Memory B cell (primary cell): ENCODE data around the gene THUMPD2.
"Not testable (repeated sequence)": the region's sequence is repeated elsewhere in the genome, so short reads cannot be mapped to it uniquely, and the experiment has no call there.

Experiments
- ATAC-seq: fragments of 150-1000 bp; cut with Tn5 transposase; 2 replicates; pipeline ENCODE4 v1.10.0; 2021; ENCODE audit warnings: low read depth, mild to moderate bottlenecking, moderate library complexity
- DNase-seq, 2 donors: peaks; one replicate each; pipeline ENCODE4 v3.0.0; 2022; ENCODE audit warnings: low spot score in 2 of 2
- H3K27ac Mint-ChIP-seq: one replicate; pipeline ENCODE4 v1.8.0; 2022; ENCODE audit warnings: mild to moderate bottlenecking, moderate library complexity, mixed read lengths
- H3K27me3 Mint-ChIP-seq: one replicate; pipeline ENCODE4 v1.8.0; 2022; ENCODE audit warnings: mixed read lengths
- H3K36me3 Mint-ChIP-seq: one replicate; pipeline ENCODE4 v1.8.0; 2022; ENCODE audit warnings: mild to moderate bottlenecking, mixed read lengths
- H3K4me1 Mint-ChIP-seq: one replicate; pipeline ENCODE4 v1.8.0; 2022; ENCODE audit warnings: mixed read lengths
- H3K4me3 Mint-ChIP-seq: one replicate; pipeline ENCODE4 v1.8.0; 2022; ENCODE audit warnings: mild to moderate bottlenecking, moderate library complexity, mixed read lengths
- H3K9me3 Mint-ChIP-seq: one replicate; pipeline ENCODE4 v1.8.0; 2022; ENCODE audit warnings: mixed read lengths

THUMPD2 gene, protein sequence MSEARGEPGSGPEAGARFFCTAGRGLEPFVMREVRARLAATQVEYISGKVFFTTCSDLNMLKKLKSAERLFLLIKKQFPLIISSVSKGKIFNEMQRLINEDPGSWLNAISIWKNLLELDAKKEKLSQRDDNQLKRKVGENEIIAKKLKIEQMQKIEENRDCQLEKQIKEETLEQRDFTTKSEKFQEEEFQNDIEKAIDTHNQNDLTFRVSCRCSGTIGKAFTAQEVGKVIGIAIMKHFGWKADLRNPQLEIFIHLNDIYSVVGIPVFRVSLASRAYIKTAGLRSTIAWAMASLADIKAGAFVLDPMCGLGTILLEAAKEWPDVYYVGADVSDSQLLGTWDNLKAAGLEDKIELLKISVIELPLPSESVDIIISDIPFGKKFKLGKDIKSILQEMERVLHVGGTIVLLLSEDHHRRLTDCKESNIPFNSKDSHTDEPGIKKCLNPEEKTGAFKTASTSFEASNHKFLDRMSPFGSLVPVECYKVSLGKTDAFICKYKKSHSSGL

DNA sequence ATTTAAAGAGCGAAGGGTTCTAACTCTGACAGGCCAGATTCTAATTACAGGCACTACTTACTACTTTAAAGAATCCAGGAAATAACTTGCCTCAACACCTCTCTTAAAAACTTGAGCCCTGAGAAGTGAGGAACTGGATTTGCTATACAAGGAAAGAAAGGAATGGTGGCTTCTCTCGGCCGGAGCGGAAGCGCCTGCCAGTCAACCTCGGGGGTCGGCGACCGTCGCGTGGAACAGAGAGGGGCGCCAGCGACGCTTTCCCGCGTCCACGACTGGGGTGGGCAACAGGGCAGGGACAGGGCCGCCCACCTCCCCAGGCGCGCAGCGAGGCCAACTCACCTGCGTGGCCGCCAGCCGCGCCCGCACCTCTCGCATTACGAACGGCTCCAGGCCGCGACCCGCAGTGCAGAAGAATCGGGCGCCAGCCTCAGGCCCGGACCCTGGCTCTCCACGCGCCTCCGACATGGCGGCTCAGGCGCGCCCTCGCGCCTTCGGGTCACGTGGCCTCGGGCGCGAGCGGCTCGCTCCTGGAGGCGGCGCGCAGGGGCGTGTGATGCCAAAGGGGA lies at the start of gene THUMPD2:
Gene THUMPD2 (minus strand): TSS at position 484 of the 566 bp plus-strand sequence. CDS start 19 bp downstream, at position 465.
- Mint-ChIP-seq H3K4me3 (peak within 1 kb of the TSS; percentile 97), H3K4me1 (peaks cover 34% of the 10 kb centered on the region), H3K27me3 (no peaks in the 10 kb centered on the region), H3K9me3 (no peaks in the 10 kb centered on the region), H3K27ac (peak within 1 kb of the TSS; percentile 97), H3K36me3 (peaks cover 2% of the 10 kb centered on the region)
- ATAC-seq (peak; percentile 87), DNase-seq (peak; percentile 59 to 60)

- ATAC-seq (no peak), DNase-seq (no peak)
- no peaks in the 10 kb centered on the region for H3K27me3 Mint-ChIP-seq
- no peaks in the 10 kb centered on the region for H3K36me3 Mint-ChIP-seq
- H3K4me3 Mint-ChIP-seq, result no peak overlapping the region
- H3K4me1 Mint-ChIP-seq, result no peaks in the 10 kb centered on the region
- no peak overlapping the region for H3K27ac Mint-ChIP-seq
- peaks cover 2% of the 10 kb centered on the region for H3K9me3 Mint-ChIP-seq
These were observed 42.8 kb upstream of the THUMPD2 start for GRCh38 chr2:39821871-39822270.

- H3K27me3 Mint-ChIP-seq, result peaks cover 18% of the 10 kb centered on the region
- H3K9me3 Mint-ChIP-seq, result peaks cover 4% of the 10 kb centered on the region
- peaks cover 2% of the 10 kb centered on the region for H3K36me3 Mint-ChIP-seq
- no peak for DNase-seq
- no peaks in the 10 kb centered on the region for H3K4me1 Mint-ChIP-seq
- no peak overlapping the region for H3K4me3 Mint-ChIP-seq
- ATAC-seq, result no peak
- no peak overlapping the region for H3K27ac Mint-ChIP-seq
These were observed 37.8 kb upstream of the THUMPD2 start for GRCh38 chr2:39816845-39817244.

- Mint-ChIP-seq H3K27ac (no peak overlapping the region), H3K36me3 (peaks cover 2% of the 10 kb centered on the region), H3K9me3 (peaks cover 4% of the 10 kb centered on the region), H3K4me3 (no peak overlapping the region), H3K27me3 (peaks cover 18% of the 10 kb centered on the region), H3K4me1 (no peaks in the 10 kb centered on the region)
- ATAC-seq, result no peak
- DNase-seq, result no peak
These were observed 37.4 kb upstream of the THUMPD2 start for GRCh38 chr2:39816428-39816827.

DNA sequence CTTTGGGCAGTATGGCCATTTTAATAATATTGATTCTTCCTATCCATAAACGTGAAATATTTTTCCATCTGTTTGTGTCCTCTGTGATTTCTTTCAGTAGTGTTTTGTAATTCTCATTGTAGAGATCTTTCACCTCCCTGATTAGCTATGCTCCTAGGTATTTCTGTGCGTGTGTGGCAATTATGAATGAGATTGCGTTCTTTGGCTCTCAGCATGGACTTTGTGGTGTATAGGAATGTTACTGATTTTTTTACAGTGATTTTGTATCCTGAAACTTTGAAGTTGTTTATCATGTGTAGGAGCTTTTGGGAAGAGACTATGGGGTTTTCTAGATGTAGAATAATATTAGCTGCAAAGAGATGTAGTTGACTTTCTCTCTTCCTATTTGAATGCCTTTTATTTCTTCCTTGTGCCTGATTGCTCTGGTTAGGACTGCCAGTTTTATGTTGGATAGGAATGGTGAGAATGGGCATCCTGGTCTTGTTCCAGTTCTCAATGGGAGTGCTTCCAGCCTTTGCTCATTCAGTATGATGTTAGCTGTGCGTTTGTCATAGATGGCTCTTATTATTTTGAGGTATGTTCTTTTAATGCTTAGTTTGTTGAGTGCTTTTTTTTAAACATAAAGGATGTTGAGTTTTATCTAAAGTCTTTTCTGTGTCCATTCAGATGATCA lies 27.0 kb upstream of the THUMPD2 start:
- H3K4me1 Mint-ChIP-seq, result no peaks in the 10 kb centered on the region
- no peak overlapping the region for H3K4me3 Mint-ChIP-seq
- DNase-seq (no peak), ATAC-seq (no peak)
- H3K9me3 Mint-ChIP-seq, result peaks cover 19% of the 10 kb centered on the region
- peaks cover 2% of the 10 kb centered on the region for H3K27me3 Mint-ChIP-seq
- H3K36me3 Mint-ChIP-seq, result peaks cover 1% of the 10 kb centered on the region
- no peak overlapping the region for H3K27ac Mint-ChIP-seq

DNA sequence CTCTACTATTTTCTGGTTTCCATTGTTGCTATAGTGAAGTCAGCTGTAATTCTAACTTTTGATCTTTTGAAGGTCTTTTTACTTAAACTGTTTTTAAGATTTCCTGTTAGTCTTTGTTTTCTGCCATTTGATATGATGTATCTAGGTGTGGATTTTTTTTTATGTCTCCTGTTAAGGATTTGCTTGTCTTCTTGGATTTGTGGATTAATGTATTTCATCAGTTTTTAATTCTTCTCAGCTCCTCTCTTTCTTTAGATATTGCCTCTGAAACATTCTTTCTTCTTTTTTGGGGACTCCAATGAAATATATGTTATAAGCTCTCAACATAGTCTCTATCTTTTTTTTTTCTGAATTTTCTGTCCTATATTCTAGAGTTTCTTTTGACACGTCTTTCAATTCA lies 24.8 kb upstream of the THUMPD2 start:
- Mint-ChIP-seq H3K27me3 (peaks cover 2% of the 10 kb centered on the region), H3K4me1 (no peaks in the 10 kb centered on the region), H3K9me3 (peaks cover 18% of the 10 kb centered on the region), H3K4me3 (no peak overlapping the region), H3K27ac (no peak overlapping the region), H3K36me3 (no peaks in the 10 kb centered on the region)
- ATAC-seq (no peak), DNase-seq (no peak)

GRCh38 chr2:39800752-39801151 lies 21.7 kb upstream of the THUMPD2 start:
- Mint-ChIP-seq H3K27me3 (peaks cover 2% of the 10 kb centered on the region), H3K4me1 (no peaks in the 10 kb centered on the region), H3K4me3 (no peak overlapping the region), H3K36me3 (no peaks in the 10 kb centered on the region), H3K27ac (no peak overlapping the region), H3K9me3 (peaks cover 8% of the 10 kb centered on the region)
- DNase-seq, result no peak
- ATAC-seq, result no peak

DNA sequence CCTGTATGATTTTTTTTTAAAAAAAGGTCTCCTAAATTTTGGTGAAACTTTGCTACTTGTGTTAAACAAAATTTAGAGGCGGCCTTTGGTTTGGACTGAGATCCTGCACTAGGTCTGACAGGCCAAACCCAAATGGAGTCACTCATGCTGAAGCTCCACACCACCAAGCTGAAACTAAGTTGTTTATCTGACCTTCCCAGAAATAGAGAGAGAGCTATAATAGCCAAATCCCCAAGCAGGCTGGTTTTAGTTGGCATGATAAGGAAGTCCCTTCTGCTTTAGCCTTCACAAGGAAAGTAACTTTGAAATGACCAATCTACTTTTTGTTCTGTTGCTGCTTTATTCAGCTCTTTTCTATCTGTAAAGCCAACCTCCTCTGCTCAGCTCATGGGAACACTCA lies 17.1 kb upstream of the THUMPD2 start:
- no peaks in the 10 kb centered on the region for H3K4me1 Mint-ChIP-seq
- H3K27me3 Mint-ChIP-seq, result no peaks in the 10 kb centered on the region
- ATAC-seq, result no peak
- H3K36me3 Mint-ChIP-seq, result no peaks in the 10 kb centered on the region
- no peak overlapping the region for H3K4me3 Mint-ChIP-seq
- no peak for DNase-seq
- peaks cover 2% of the 10 kb centered on the region for H3K9me3 Mint-ChIP-seq
- H3K27ac Mint-ChIP-seq, result no peak overlapping the region

DNA sequence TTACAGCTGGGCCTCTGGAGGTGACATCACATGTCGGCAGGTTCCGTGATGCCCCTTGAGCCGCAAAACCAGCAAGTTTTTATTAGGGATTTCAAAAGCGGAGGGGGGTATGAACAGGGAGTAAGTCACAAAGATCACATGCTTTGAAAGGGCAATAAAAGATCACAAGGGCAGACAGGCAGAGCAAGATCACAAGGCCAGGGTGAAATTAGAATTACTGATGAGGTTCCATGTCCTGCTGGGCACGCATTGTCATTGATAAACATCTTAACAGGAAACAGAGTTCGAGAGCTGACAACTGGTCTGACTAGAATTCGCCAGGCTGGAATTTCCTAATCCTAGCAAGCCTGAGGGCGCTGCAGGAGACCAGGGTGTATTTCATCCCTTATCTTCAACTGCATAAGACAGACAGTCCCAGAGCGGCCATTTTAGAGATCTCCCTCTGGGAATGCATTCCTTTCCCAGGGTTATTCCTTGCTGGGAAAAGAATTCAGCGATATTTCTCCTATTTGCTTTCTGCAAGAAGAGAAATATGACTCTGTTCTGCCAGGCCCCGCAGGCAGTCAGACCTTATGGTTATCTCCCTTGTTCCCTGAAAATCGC lies 11.3 kb upstream of the THUMPD2 start:
- not testable (repeated sequence) for H3K27me3 Mint-ChIP-seq, ATAC-seq, H3K9me3 Mint-ChIP-seq, H3K27ac Mint-ChIP-seq, H3K36me3 Mint-ChIP-seq, H3K4me1 Mint-ChIP-seq, H3K4me3 Mint-ChIP-seq, DNase-seq

DNA sequence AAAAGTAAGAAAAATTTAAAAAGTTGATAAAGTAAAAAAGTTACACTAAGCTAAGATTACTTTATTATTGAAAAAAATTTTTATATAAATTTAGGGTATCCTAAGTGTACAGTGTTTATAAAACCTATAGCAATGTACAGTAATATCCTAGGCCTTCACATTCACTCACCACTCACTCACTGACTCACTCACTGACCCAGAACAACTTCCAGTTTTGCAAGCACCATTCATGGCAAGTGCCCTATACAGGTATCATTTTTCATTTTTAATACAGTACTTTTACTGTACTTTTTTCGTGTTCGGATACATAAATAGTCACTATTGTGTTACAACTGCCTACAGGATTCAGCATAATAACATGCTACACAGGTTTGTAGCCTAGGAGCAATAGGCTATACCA lies 8.9 kb upstream of the THUMPD2 start:
- Mint-ChIP-seq H3K36me3 (peaks cover 3% of the 10 kb centered on the region), H3K4me3 (no peak overlapping the region), H3K27ac (no peak overlapping the region), H3K9me3 (peaks cover 7% of the 10 kb centered on the region), H3K4me1 (peaks cover 3% of the 10 kb centered on the region), H3K27me3 (no peaks in the 10 kb centered on the region)
- DNase-seq (no peak), ATAC-seq (no peak)

DNA sequence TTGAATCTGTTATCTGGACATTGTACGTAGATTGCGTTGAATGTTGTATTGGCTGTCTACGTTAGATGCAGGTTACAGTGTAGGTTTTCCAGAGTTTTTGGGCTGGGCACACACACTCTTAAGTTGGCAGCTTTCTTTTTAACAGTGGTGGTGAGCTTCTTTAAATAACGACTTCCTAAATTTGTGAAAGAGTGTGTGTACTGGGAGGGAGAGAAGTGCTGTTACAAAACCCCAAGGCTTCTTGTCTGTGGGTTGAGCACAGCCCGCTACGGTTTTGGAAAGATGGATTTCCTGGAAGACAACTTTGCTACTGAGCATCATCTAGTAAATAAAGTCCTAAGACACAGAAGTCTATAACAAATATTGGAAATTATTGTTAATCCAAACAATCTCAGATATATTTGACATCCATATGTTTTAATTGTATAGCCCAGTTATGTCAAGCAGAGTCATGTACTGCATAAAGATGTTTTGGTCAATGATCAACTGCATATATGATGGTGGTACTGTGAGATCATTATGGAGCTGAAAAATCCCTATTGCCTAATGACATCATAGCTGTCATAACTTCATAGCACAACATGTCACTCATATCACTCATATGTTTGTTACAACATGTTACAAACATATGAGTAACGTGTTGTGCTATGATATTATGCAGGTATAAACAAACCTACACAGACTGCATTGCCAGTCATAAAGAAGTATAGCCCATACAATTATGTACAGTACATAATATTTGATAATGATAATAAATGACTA lies 7.9 kb upstream of the THUMPD2 start:
- DNase-seq, result no peak
- no peaks in the 10 kb centered on the region for H3K27me3 Mint-ChIP-seq
- no peak overlapping the region for H3K27ac Mint-ChIP-seq
- H3K4me3 Mint-ChIP-seq, result no peak overlapping the region
- H3K36me3 Mint-ChIP-seq, result peaks cover 3% of the 10 kb centered on the region
- H3K9me3 Mint-ChIP-seq, result peaks cover 7% of the 10 kb centered on the region
- ATAC-seq, result no peak
- H3K4me1 Mint-ChIP-seq, result peaks cover 5% of the 10 kb centered on the region

DNA sequence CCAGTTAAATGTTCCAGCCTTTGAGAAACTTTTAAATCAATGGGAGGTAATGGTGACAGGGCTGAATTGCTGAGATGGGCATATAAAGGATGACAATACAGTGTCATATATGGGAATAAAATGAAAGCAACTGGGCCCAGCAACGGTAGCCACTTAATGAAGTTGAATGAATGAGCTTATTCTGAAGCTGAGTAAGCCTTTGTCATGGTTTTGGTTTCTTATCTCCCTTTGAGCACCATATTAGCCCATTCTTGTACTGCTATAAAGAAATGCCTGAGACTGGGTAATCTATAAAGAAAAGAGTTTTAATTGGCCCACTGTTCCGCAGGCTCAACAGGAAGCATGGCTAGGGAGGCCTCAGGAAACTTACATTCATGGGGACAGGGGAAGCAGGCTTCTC lies 3.5 kb upstream of the THUMPD2 start:
- Mint-ChIP-seq H3K4me1 (peaks cover 27% of the 10 kb centered on the region), H3K4me3 (no peak overlapping the region), H3K36me3 (no peaks in the 10 kb centered on the region), H3K27ac (no peak overlapping the region), H3K27me3 (no peaks in the 10 kb centered on the region), H3K9me3 (no peaks in the 10 kb centered on the region)
- ATAC-seq (no peak), DNase-seq (no peak)

DNA sequence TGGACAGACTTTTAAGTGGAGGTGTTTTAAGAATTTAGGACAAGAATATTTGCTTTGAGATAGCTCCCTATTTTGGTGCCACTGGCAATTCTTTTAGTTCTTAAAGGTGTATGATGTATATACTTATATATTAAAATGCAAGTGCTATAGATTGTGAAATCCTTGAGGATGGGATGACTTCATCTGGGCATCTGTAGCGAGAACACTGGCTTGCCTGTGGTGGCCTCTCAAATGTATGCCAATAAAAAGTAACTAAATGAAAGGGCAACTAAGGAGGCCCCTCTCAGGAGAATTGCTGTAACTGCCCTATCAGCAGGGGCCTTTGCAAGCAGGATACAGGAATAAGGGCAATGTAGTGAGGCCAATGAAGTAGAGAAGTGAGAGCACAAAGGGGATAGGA lies 2.6 kb upstream of the THUMPD2 start:
- no peak overlapping the region for H3K4me3 Mint-ChIP-seq
- no peaks in the 10 kb centered on the region for H3K9me3 Mint-ChIP-seq
- DNase-seq, result no peak
- no peaks in the 10 kb centered on the region for H3K27me3 Mint-ChIP-seq
- no peaks in the 10 kb centered on the region for H3K36me3 Mint-ChIP-seq
- ATAC-seq, result no peak
- H3K4me1 Mint-ChIP-seq, result peaks cover 28% of the 10 kb centered on the region
- H3K27ac Mint-ChIP-seq, result no peak overlapping the region
